Right lobe of liver (tissue), 6 donors: ENCODE results near the gene FKTN. TPM values are rescaled to one million over a fixed set of nuclear protein-coding genes. Genes with fewer than 3 reads are reported as not detected.

Experiments
- ATAC-seq, 4 donors: fragments of 200-7000 bp; cut with Tn5 transposase; one replicate each; pipeline ENCODE4 v1.9.1; 2020; ENCODE audit warnings: mild to moderate bottlenecking in 4 of 4, moderate library complexity in 4 of 4
- DNase-seq, 3 donors: peaks; one replicate each; pipeline ENCODE4 v3.0.0-alpha.2; 2020
- H3K27ac ChIP-seq, 3 donors: fragments of 200-600 bp; one replicate each; pipeline ENCODE4 v1.8.0; 2022
- H3K27me3 ChIP-seq, 2 donors: fragments of 200-600 bp; one replicate each; pipeline ENCODE4 v1.8.0; 2022
- H3K36me3 ChIP-seq, 4 donors: fragments of 200-600 bp; sonication (generic) in 1 of 4; one replicate each; pipeline versions ENCODE4 v1.5.1 to v1.8.0; 2017 to 2022; ENCODE audit warnings: control low read depth in 1 of 4
- H3K4me1 ChIP-seq, 4 donors: fragments of 200-600 bp; sonication (generic) in 1 of 4; one replicate each; pipeline versions ENCODE4 v1.5.1 to v1.8.0; 2017 to 2022; ENCODE audit warnings: control low read depth in 1 of 4
- H3K4me3 ChIP-seq, 3 donors: fragments of 200-600 bp; one replicate each; pipeline ENCODE4 v1.8.0; 2022
- H3K9me3 ChIP-seq, 4 donors: fragments of 200-600 bp; sonication (generic) in 1 of 4; one replicate each; pipeline versions ENCODE4 v1.5.1 to v1.8.0; 2017 to 2022; ENCODE audit warnings: control low read depth in 1 of 4
- CTCF ChIP-seq, 4 donors: fragments of 200-600 bp in 3 of 4; fragments of 450-650 bp in 1 of 4; IDR thresholded peaks; one replicate each; pipeline versions ENCODE4 v1.5.1 to v1.8.0; 2016 to 2022; ENCODE audit warnings: antibody characterized with exemption in 4 of 4, mild to moderate bottlenecking in 2 of 4
- POLR2A ChIP-seq: fragments of 450-650 bp; IDR thresholded peaks from one replicate; pipeline ENCODE4 v1.6.1; 2017; ENCODE audit warnings: antibody characterized with exemption, mild to moderate bottlenecking
- WGBS: methylation state at CpG from one replicate; pipeline ENCODE4 v1.1.6; 2018; ENCODE audit warnings: low coverage, low lambda C conversion rate; ENCODE audit not compliant: insufficient coverage; ENCODE audit errors: missing lambda C conversion rate; 5-methylcytosine and 5-hydroxymethylcytosine counted together
- intact Hi-C, 2 donors: fragments of 100-400 bp; cut with DNase I; formaldehyde crosslinking; loops; one replicate each; pipeline versions ENCODE4 v1.11.2 to v1.14.1; 2022
- total RNA-seq, 6 experiments: library from RNA; depleted of rRNA in 2 of 6; stranded (reverse); fragments of >200 nt in 2 of 6; fragmentation: NEBNext Ultra II Directional in 3 of 6; extraction: Animal tissue kit (Norgen Biotek cat#: 25700) in 3 of 6; gene quantifications; one replicate each; pipeline versions ENCODE4 v1.1.0 to v1.2.4, GENCODE V29; 2016 to 2023
- donor health status: DM: no; HTN: yes; CAD: no.
- donor health status: DM: no; HTN: no; CAD: no.
- donor health status: DM: no; HTN: no; CAD: no.
- donor health status: DM: no; HTN: yes; CAD: no.
- donor health status: DM: no; HTN: yes; CAD: no.

The FKTN gene
- total RNA-seq, 6 experiments from 2014 or later: 4.5 to 9.8 (median 7.2) TPM

- DNase-seq (no peak), ATAC-seq (peak in 3 of 4 donors; percentile 57 to 66 (median 60))
- Histone ChIP-seq H3K36me3 (no peaks in the 10 kb centered on the region), H3K9me3 (no peaks in the 10 kb centered on the region), H3K27ac (no peak overlapping the region), H3K27me3 (no peaks in the 10 kb centered on the region), H3K4me1 (peaks cover 0 to 35% (median 2%) of the 10 kb centered on the region in 4 donors), H3K4me3 (no peak overlapping the region)
- TF ChIP-seq POLR2A (no peak), CTCF (IDR thresholded peaks at IDR 0.05) (no peak)
- intact Hi-C loops: no loop called here
- 35% methylated on average over 3 of the region's 3 CpGs for WGBS
Measured at GRCh38 chr9:105670775-105671174, 112.8 kb downstream of the FKTN start.

GRCh38 chr9:105672711-105673234 lies 114.8 kb downstream of the FKTN start:
- ATAC-seq (peak in 3 of 4 donors; percentile 8 to 29 (median 24)), DNase-seq (no peak)
- H3K36me3 ChIP-seq: no peaks in the 10 kb centered on the region

GRCh38 chr9:105673850-105674387 lies 116.0 kb downstream of the FKTN start:
- no peak for DNase-seq
- intact Hi-C loops: no loop called here
- Histone ChIP-seq H3K4me1 (peaks cover 0 to 34% (median 3%) of the 10 kb centered on the region in 4 donors), H3K27me3 (no peaks in the 10 kb centered on the region), H3K4me3 (no peak overlapping the region), H3K27ac (no peak overlapping the region), H3K9me3 (no peaks in the 10 kb centered on the region), H3K36me3 (no peaks in the 10 kb centered on the region)
- ATAC-seq: no peak
- no peak for TF ChIP-seq POLR2A
- TF ChIP-seq CTCF (IDR thresholded peaks at IDR 0.05): no peak
- 68% methylated on average over 3 of the region's 3 CpGs for WGBS

More at GRCh38 chr9:105672711-105673234, 114.8 kb downstream of the FKTN start:
- Histone ChIP-seq H3K4me3 (no peak overlapping the region), H3K4me1 (peaks cover 0 to 33% (median 2%) of the 10 kb centered on the region in 4 donors), H3K27me3 (no peaks in the 10 kb centered on the region), H3K27ac (no peak overlapping the region), H3K9me3 (no peaks in the 10 kb centered on the region)
- no peak for TF ChIP-seq CTCF (IDR thresholded peaks at IDR 0.05)
- 21% methylated on average over 3 of the region's 3 CpGs for WGBS
- intact Hi-C loops: no loop called here

- DNase-seq (no peak), ATAC-seq (no peak)
- no peak for TF ChIP-seq POLR2A
- H3K36me3 ChIP-seq: no peaks in the 10 kb centered on the region
- H3K27me3 ChIP-seq: no peaks in the 10 kb centered on the region
- no peak overlapping the region for H3K4me3 ChIP-seq
- H3K9me3 ChIP-seq: no peaks in the 10 kb centered on the region
- no peak overlapping the region for H3K27ac ChIP-seq
- H3K4me1 ChIP-seq: peaks cover 0 to 25% (median 7%) of the 10 kb centered on the region in 4 donors
- intact Hi-C loops: no loop called here
- WGBS: 74% methylated on average over 6 of the region's 6 CpGs
Measured at GRCh38 chr9:105676351-105676923, 118.5 kb downstream of the FKTN start.

GRCh38 chr9:105678163-105678562 lies 120.2 kb downstream of the FKTN start:
- H3K4me3 ChIP-seq: no peak overlapping the region
- ATAC-seq (no peak), DNase-seq (no peak)
- WGBS: no CpG with 5 or more reads among the region's 1 CpG
- H3K36me3 ChIP-seq: no peaks in the 10 kb centered on the region
- no peaks in the 10 kb centered on the region for H3K27me3 ChIP-seq
- peaks cover 0 to 20% (median 5%) of the 10 kb centered on the region in 4 donors for H3K4me1 ChIP-seq
- H3K27ac ChIP-seq: no peak overlapping the region
- TF ChIP-seq CTCF (IDR thresholded peaks at IDR 0.05) (no peak), POLR2A (no peak)
- intact Hi-C loops: no loop called here
- H3K9me3 ChIP-seq: no peaks in the 10 kb centered on the region
